Measurements from ENCODE around the gene CXorf38.
"Not testable (repeated sequence)": the region's sequence is repeated elsewhere in the genome, so short reads cannot be mapped to it uniquely, and the experiment has no call there.

The CXorf38 gene

GRCh38 chrX:40623665-40624064 is 23.7 kb downstream of the CXorf38 start:
- DNase-seq, result no peak

GRCh38 chrX:40623139-40623536 is 24.2 kb downstream of the CXorf38 start, which contains the start of gene MPC1L:
Gene MPC1L, plus strand, starts transcription at chrX:40623428. Its CDS starts 138 bp downstream, at chrX:40623566.
- no peak for DNase-seq

GRCh38 chrX:40622479-40623138 is 24.8 kb downstream of the CXorf38 start:
- DNase-seq, result no peak

- no peak for DNase-seq
These were observed 29.8 kb downstream of the CXorf38 start for GRCh38 chrX:40617566-40617965.

GRCh38 chrX:40615976-40616375 is 31.4 kb downstream of the CXorf38 start:
- no peak for DNase-seq

GRCh38 chrX:40612511-40612910 is 34.9 kb downstream of the CXorf38 start:
- no peak for DNase-seq

- no peak for DNase-seq
These were observed 40.0 kb downstream of the CXorf38 start for GRCh38 chrX:40607381-40607780.

GRCh38 chrX:40603446-40603845 is 43.9 kb downstream of the CXorf38 start:
- DNase-seq, result no peak

GRCh38 chrX:40589616-40590321 is 57.6 kb downstream of the CXorf38 start:
- DNase-seq, result peak; percentile 74

- DNase-seq, result not testable (repeated sequence)
These were observed 59.7 kb downstream of the CXorf38 start for GRCh38 chrX:40587623-40588022.

GRCh38 chrX:40582811-40583210 is 64.5 kb downstream of the CXorf38 start:
- DNase-seq, result no peak

- DNase-seq, result not testable (repeated sequence)
These were observed 65.2 kb downstream of the CXorf38 start for GRCh38 chrX:40582178-40582577.

- peak; percentile 6 for DNase-seq
These were observed 65.9 kb downstream of the CXorf38 start for GRCh38 chrX:40581336-40581920.

GRCh38 chrX:40580537-40581335 is 66.6 kb downstream of the CXorf38 start, which contains the start of gene ATP6AP2:
Gene ATP6AP2, plus strand, starts transcription at chrX:40580970. Its CDS starts 96 bp downstream, at chrX:40581066.
- DNase-seq, result peak; percentile 94

- DNase-seq, result no peak
These were observed 67.3 kb downstream of the CXorf38 start for GRCh38 chrX:40579900-40580536.

- DNase-seq, result no peak
These were observed 68.2 kb downstream of the CXorf38 start for GRCh38 chrX:40579141-40579540.

GRCh38 chrX:40578039-40578695 is 69.2 kb downstream of the CXorf38 start:
- no peak for DNase-seq
